ENCODE measurements around the gene MIR17HG.
"Not testable (repeated sequence)": the region's sequence is repeated elsewhere in the genome, so short reads cannot be mapped to it uniquely, and the experiment has no call there.

MIR17HG gene

GRCh38 chr13:91347202-91347995 is at the start of gene MIR17HG:
TSS of gene MIR17HG (plus strand) at chr13:91347687.
- DNase-seq: peak; percentile 92

DNA sequence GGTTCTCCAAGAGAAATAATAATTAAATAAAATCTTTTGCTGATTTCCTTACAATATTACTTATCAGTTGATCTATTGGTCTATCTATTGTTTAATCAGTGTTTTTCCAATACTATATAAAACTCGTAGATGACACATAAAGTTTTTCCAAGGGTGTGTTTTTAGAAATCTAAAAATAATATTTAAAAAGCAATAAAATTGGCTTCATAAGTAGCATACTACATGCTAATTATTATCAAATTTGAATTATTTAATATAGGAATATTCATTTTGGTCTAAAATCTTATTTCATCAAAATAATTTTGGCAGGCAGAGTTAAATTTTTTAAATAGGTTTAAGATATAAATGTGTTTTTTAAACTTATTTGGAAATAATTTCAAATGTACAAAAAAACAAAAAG is 49.4 kb upstream of the MIR17HG start:
- no peak for DNase-seq

DNA sequence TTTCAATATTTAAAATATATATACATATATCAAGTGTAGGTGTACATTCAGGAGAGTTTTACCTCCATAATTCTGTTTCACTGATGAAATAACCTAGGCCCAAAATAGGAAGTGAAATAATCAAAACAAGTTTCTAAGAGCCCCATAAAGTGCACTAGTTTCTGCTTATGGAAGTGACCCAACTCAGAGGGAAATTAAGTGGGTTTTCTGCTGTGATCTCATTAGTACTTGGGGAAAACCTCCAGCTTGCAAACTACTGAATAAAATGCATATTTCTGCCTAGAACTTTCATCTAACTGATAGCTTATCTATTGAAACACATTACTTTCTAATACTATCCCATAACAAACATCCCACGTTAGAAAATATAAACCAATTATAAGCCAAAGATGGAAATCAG is 45.4 kb upstream of the MIR17HG start:
- DNase-seq: no peak

GRCh38 chr13:91303031-91303430 is 44.5 kb upstream of the MIR17HG start:
- DNase-seq: no peak

- no peak for DNase-seq
Measured at GRCh38 chr13:91304741-91305140, 42.7 kb upstream of the MIR17HG start.

DNA sequence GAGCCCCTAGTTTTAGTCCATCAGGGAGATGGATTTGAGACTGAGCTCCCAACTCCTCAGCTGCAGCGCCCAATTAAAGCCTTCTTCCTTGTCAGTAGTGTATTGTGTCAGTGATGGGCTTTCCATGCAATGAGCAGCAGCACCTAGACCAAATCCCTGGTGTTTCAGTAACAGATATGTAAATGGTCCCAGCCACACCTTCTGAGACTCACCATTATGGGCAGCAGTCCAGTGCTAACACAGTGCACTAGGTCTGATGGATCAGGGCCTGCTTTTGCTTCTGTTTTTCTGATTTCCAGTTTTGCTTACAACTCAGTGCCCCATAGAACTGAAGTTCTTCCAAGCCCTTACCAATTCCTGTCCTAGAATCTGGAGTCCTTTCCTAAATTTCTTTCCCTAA is 41.8 kb upstream of the MIR17HG start:
- DNase-seq: no peak

DNA sequence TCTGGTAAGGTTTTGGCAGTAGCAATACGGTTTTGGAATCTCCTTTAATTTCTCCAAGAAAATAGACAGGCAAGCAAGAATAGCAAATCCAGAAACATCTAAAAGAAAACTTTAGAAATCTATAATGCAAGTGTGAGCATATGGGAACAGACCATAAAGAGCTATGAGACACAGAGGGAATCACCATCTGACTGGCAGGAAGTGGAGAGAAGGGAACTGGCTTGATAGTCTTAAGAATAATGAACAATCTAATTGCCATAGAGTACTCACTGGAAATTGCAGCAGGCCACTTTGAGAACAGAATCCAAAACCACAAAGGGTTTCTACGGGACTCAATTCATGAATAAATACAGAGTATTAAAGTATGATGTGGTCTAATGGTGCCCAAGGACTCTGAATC is 39.6 kb upstream of the MIR17HG start:
- no peak for DNase-seq

DNA sequence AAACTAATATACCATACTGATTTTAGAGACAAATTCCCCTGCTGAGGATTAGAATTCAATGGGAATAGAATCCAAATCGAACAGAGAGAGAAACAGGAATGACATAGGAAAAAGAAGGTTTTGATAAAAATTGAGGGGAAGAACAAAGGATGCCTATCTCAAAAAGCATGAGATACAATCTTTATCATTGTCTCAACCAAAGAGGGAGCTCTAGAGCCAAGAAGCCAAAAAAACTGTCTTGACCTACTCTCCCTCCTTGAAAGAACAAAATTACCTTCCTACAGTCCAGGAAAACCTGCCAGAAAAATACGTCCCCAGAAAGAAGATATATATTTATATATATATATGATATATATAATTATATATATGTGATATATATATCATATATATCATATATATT is 39.2 kb upstream of the MIR17HG start:
- no peak for DNase-seq

- no peak for DNase-seq
Measured at GRCh38 chr13:91311491-91311890, 36.0 kb upstream of the MIR17HG start.

DNA sequence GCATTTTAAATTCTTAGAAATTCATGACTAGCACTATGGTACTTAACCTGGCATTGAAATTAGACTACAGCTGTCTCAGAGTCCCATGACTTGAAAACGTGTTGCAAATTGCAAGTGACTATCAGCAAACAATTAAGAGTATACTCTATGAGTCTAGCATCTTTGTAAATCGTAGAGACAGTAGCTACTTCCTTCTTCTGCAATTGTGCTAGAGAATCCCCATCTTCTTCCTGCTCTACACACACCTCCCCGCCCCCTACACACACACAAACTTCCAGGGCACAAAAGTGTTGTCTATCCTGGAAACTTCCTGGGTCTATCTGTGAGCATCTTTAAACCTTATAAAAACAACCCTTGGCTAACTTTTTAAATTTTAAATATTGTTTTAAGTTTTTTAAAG is 35.2 kb upstream of the MIR17HG start:
- no peak for DNase-seq

- DNase-seq: peak; percentile 59
Measured at GRCh38 chr13:91313103-91313502, 34.4 kb upstream of the MIR17HG start.

GRCh38 chr13:91313581-91313980 is 33.9 kb upstream of the MIR17HG start:
- DNase-seq: no peak

DNA sequence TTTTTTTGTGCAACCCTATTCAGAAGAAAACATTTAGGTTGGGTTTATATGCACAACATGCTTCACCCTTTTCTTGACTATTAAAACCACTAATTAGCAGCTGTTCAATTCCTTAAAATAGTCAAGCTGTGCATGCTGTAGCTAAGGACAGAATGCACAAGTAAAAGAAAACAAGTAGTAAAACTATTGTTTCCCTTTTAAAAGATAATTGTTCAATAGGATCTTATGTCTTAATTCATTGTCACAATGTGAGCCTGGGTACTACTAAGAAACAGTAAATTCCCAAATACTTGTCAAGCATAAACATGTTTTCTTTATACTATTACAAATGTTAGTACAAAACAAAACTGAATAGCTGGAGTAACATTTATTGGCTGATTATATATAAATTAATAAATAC is 32.6 kb upstream of the MIR17HG start:
- DNase-seq: no peak

GRCh38 chr13:91318886-91319285 is 28.6 kb upstream of the MIR17HG start:
- no peak for DNase-seq

GRCh38 chr13:91319996-91320395 is 27.5 kb upstream of the MIR17HG start:
- DNase-seq: no peak

- not testable (repeated sequence) for DNase-seq
Measured at GRCh38 chr13:91320990-91321389, 26.5 kb upstream of the MIR17HG start.

DNA sequence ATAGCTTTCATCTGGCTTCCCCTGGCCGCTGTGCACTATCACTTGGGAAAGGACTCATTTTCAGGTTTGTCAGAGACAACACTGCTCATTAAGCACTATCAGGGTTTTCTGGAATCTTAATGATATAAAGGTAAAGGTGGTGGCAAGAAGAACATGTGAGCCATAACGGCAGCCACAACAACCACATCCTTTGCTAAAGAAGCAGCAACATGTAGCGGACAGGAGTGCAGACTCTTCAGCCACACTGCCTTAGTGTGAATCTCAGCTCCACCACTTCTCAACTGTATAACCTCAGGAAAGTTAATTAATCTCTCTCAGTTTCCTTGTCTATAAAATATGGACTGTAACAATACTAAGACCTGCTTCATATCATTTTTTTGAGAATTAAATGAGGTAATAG is 24.1 kb upstream of the MIR17HG start:
- peak; percentile 23 for DNase-seq

DNA sequence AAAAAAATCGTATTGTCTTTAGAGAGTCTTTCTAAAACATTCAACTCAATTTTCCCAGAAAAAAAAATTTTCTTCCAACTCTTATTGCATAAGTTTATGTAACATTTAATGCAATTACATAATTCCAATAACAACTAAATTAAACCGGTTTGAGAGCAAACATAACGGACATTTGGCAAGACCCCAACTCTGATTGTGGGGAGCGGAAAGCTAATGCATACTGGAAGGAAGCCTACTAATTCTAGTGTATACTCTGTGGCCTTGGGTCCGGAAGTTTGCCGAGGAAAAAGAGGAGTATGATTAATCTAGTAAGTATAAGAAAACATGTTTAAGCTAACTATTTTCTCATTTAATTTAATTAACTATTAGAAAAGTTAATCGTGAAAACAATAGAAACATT is 21.3 kb upstream of the MIR17HG start:
- DNase-seq: no peak

DNA sequence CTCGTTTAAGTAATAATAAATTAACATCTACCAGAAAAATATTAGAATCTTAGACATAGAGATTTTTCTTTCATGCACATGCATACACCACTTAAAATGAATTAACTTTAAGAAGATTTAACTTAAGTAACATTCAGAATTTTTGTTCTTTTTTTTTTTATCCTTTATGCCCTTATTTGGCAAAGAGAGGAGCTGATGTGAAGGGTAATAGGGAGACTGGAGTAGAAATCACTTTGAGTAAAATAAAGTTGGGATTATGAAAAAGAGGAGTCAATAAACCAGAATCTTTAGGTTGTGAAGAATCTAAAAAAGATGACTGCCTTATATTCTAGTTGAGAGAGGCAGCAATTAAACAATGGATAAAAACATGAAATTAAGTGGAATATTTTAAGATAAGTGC is 18.8 kb upstream of the MIR17HG start:
- no peak for DNase-seq

DNA sequence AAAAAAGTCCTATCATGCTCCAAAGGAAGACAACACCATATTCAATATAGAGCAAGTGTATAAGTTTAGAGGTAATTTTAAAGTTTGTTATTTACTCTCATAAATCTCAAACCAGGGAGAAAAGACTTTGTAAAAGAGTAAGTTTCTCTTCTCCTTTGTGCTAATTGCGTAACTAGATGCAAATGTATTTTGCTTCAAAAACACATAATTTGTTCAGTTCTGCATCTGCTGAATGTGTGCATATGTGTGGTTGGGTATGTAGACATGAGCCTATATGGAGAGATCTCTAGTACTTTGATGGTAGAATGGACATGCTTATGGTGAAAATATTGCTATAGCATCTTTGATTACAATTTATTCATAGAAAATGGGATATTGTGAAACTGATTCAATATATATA is 17.8 kb upstream of the MIR17HG start:
- DNase-seq: no peak

GRCh38 chr13:91331047-91331915 is 16.2 kb upstream of the MIR17HG start:
- no peak for DNase-seq

DNA sequence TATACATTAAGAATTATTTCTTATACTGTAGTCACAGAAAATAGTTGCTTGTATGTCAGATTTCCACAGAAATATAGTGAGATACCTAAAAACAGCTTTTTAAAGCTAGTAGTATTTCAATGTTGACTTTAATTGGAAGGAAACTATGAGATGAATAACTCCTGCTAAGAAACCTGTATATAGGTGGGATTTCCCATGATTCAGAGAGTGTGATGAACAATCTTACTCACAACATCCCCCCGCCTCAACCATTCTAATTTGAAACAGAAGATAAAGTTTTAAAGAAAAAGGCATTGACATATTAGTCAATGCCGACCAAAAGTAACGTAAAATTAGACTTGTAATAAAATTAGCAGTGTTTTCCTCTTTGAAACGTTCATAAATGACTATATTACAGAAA is 1.4 kb upstream of the MIR17HG start:
- DNase-seq: no peak

GRCh38 chr13:91346850-91347201 is 661 bp upstream of the MIR17HG start:
- peak; percentile 47 for DNase-seq

Measured in CD4-positive, alpha-beta T cell treated with Interleukin-17A for 1 hour (primary cell).